OCI-LY3 (cell line): ENCODE data around the gene ZBTB42.
A peak's percentile ranks its signal among the peaks of the same experiment; 100 is the strongest.

Source experiments
- H2AFZ ChIP-seq: fragments of 200-600, 300-600 bp; shearing (Covaris generic); 2 replicates; pipeline ENCODE4 v1.6.0; 2014; ENCODE audit warnings: antibody characterized with exemption, low read depth, low read length
- H3K27ac ChIP-seq: fragments of 200-600, 300-600 bp; sonication (generic); 2 replicates; pipeline ENCODE4 v1.5.1; 2014; ENCODE audit warnings: mild to moderate bottlenecking, low read length, moderate library complexity, mixed read lengths
- H3K27me3 ChIP-seq: fragments of 200-600, 300-600 bp; sonication (generic); 2 replicates; pipeline ENCODE4 v1.6.1; 2014; ENCODE audit warnings: low read depth, low read length, mixed read lengths
- H3K36me3 ChIP-seq: fragments of 200-600, 300-600 bp; sonication (generic); replicated peaks from 2 replicates; pipeline ENCODE3; 2014; ENCODE audit warnings: low read depth, low read length, mixed read lengths
- H3K4me1 ChIP-seq: fragments of 300-600, 200-600 bp; sonication (generic); 2 replicates; pipeline ENCODE4 v1.6.1; 2014; ENCODE audit warnings: low read length, mixed read lengths
- H3K4me2 ChIP-seq: fragments of 200-600, 300-600 bp; sonication (generic); 2 replicates; pipeline ENCODE4 v1.6.1; 2014; ENCODE audit warnings: low read length, mixed read lengths
- H3K4me3 ChIP-seq: fragments of 300-600, 200-600 bp; sonication (generic); 2 replicates; pipeline ENCODE4 v1.5.1; 2014; ENCODE audit warnings: antibody characterized with exemption, mild to moderate bottlenecking, low read length, moderate library complexity
- H3K79me2 ChIP-seq: fragments of 300-600, 200-600 bp; shearing (Covaris generic); 2 replicates; pipeline ENCODE4 v1.6.1; 2014; ENCODE audit warnings: mild to moderate bottlenecking, low read length, mixed read lengths
- H3K9ac ChIP-seq: fragments of 300-600, 200-600 bp; shearing (Covaris generic); 2 replicates; pipeline ENCODE4 v1.6.0; 2014; ENCODE audit warnings: mild to moderate bottlenecking, low read length, moderate library complexity
- H3K9me3 ChIP-seq: fragments of 200-600, 300-600 bp; shearing (Covaris generic); 2 replicates; pipeline ENCODE4 v1.6.1; 2014; ENCODE audit warnings: low read length, mixed read lengths; ENCODE audit not compliant: insufficient read depth
- H4K20me1 ChIP-seq: fragments of 200-600, 300-600 bp; sonication (generic); 2 replicates; pipeline ENCODE4 v1.6.1; 2016; ENCODE audit warnings: low read length, mixed read lengths; ENCODE audit not compliant: insufficient read depth
- EZH2phosphoT487 ChIP-seq: fragments of 200-600 bp; shearing (Covaris generic); IDR thresholded peaks from 2 replicates; pipeline ENCODE4 v1.6.1; 2018; ENCODE audit warnings: antibody characterized with exemption, mixed run types, low read depth
- TF ChIP-seq, protein P1 (sequence below): fragments of 200-600, 300-600 bp; sonication (generic); IDR thresholded peaks from 2 replicates; pipeline ENCODE4 v1.5.1; 2014; ENCODE audit warnings: antibody characterized with exemption, low read length, low read depth

The ZBTB42 gene

GRCh38 chr14:104752735-104753527, 48.0 kb upstream of the ZBTB42 start, which contains the start of gene SIVA1:
SIVA1 (plus strand) TSS chr14:104753147; CDS start chr14:104753202, 55 bp downstream.
- H3K9ac ChIP-seq = peak within 1 kb of the TSS; percentile 89
- peaks cover 19% of the 10 kb centered on the region for H3K4me1 ChIP-seq
- TF ChIP-seq, protein P1, sequence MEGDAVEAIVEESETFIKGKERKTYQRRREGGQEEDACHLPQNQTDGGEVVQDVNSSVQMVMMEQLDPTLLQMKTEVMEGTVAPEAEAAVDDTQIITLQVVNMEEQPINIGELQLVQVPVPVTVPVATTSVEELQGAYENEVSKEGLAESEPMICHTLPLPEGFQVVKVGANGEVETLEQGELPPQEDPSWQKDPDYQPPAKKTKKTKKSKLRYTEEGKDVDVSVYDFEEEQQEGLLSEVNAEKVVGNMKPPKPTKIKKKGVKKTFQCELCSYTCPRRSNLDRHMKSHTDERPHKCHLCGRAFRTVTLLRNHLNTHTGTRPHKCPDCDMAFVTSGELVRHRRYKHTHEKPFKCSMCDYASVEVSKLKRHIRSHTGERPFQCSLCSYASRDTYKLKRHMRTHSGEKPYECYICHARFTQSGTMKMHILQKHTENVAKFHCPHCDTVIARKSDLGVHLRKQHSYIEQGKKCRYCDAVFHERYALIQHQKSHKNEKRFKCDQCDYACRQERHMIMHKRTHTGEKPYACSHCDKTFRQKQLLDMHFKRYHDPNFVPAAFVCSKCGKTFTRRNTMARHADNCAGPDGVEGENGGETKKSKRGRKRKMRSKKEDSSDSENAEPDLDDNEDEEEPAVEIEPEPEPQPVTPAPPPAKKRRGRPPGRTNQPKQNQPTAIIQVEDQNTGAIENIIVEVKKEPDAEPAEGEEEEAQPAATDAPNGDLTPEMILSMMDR = no peak
- TF ChIP-seq EZH2phosphoT487 = no peak
- H3K27me3 ChIP-seq = no peaks in the 10 kb centered on the region
- peak within 1 kb of the TSS; percentile 94 for H3K4me3 ChIP-seq
- H3K36me3 ChIP-seq = peaks cover 10% of the 10 kb centered on the region
- H3K79me2 ChIP-seq = peaks cover 45% of the 10 kb centered on the region
- peak within 1 kb of the TSS; percentile 93; the same call in 1 of the 2 replicates for H2AFZ ChIP-seq
- no peaks in the 10 kb centered on the region for H3K9me3 ChIP-seq
- no peaks in the 10 kb centered on the region; the same call in 1 of the 2 replicates for H4K20me1 ChIP-seq
- H3K27ac ChIP-seq = peak within 1 kb of the TSS; percentile 85
- H3K4me2 ChIP-seq = peak within 1 kb of the TSS; percentile 95

DNA sequence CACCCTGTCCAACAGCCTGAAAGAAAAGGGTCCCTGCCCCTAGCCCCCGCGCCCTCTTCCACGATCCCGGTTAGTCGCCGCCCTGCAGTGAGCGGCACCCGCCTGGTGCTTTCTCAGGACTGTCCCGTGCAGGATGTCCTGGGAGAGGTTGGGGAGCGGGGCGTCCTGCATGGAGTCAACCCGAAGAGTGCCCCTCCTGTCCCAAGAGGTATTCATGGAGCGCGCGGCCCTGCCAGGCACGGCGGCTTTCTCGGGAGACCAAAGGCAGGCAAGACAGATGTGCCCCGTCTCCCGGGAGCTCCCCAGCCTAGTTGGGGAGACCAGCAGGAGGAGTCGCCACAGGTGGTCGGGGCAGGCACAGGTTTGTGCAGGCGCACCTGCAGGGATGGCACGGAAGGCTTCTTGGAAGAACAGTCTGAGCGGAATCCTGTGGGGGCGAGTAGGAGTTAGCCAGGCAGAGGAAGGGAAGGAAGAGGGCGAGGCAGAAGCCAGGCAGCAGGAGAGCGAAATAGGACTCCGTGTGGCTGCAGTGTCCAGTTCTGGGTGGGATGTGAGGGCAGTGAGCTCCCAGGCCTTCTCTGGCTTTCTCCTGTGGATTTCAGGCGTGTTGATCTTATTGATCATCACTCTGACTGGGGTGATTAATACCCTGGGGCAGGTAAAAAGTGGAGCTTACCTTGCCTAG, 47.2 kb upstream of the ZBTB42 start:
- TF ChIP-seq, protein P1 = no peak
- no peak for TF ChIP-seq EZH2phosphoT487
- H3K4me1 ChIP-seq = peaks cover 19% of the 10 kb centered on the region
- H3K36me3 ChIP-seq = peaks cover 12% of the 10 kb centered on the region
- H3K9me3 ChIP-seq = no peaks in the 10 kb centered on the region
- H3K9ac ChIP-seq = peak overlapping the region; percentile 78
- H3K4me2 ChIP-seq = peak overlapping the region; percentile 95
- peaks cover 45% of the 10 kb centered on the region for H3K79me2 ChIP-seq
- H3K27ac ChIP-seq = peak overlapping the region; percentile 29
- H3K27me3 ChIP-seq = no peaks in the 10 kb centered on the region
- no peaks in the 10 kb centered on the region; the same call in 1 of the 2 replicates for H4K20me1 ChIP-seq
- no peak overlapping the region for H2AFZ ChIP-seq
- peak overlapping the region; percentile 88 for H3K4me3 ChIP-seq

DNA sequence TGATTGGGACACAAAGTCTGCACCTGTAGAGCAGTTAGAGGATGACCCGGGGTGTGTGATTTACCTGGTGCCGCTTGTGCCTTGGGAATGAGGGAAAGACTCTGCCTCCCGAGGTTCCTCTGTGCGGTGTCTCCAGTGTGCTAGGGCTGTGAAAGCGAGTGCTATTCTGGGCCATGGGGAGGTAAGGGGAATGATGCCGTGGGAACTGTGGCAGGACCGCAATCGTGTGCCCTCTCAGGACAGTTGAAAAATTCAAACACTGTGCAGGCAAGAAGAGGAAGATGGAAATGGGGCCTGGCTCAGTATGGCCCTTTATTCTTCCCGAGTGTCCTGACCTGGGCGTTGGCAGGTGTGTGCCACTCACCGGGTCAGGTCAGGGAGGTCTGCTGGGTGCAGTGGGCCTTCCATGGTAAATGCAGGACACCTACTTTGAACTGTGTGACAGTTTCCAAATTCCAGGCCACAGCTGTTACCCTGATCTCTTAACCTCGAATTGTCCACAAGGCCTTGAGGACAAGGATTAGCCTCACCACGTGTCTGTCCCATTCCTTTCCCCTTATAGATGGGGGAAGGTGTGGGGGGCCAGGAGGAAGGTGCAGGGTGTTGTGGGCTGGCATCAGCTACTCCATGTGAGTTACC, 46.6 kb upstream of the ZBTB42 start:
- Histone ChIP-seq H3K27ac (no peak overlapping the region), H3K9me3 (no peaks in the 10 kb centered on the region), H3K36me3 (peaks cover 19% of the 10 kb centered on the region), H4K20me1 (no peaks in the 10 kb centered on the region; the same call in 1 of the 2 replicates), H3K4me2 (peak overlapping the region; percentile 95), H2AFZ (no peak overlapping the region), H3K79me2 (peaks cover 45% of the 10 kb centered on the region), H3K9ac (peak overlapping the region; percentile 78), H3K4me1 (peaks cover 19% of the 10 kb centered on the region), H3K27me3 (no peaks in the 10 kb centered on the region), H3K4me3 (peak overlapping the region; percentile 88)
- TF ChIP-seq, protein P1 = no peak
- no peak for TF ChIP-seq EZH2phosphoT487
